ENCODE measurements around the gene GUCY2C. TPM values are rescaled to one million over a fixed set of nuclear protein-coding genes. Genes with fewer than 3 reads are reported as not detected.

GUCY2C gene
- total RNA-seq: not detected

DNA sequence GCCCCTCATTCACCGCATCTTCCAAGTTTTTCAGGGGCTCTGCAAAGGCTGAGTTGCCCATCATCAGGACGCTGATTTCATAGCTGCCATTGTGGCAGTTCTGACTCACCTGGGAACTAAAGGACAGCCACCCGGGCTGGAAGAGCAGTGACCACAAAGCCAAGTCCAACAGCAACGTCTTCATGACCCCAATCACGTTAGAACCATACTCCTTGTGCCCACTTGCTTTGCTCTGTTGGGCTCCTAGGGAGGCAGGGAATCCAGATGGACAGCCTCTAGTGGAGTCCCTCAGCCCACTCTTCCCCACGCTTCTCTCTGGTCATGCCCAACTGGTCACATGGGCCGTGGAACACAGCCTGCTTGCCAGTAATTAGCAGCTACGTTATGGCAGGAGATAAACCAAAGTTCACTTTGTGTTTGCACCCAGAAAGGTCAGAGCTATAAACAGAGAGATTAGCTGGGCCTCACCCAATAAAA, at the start of gene GUCY2C:
Gene GUCY2C (minus strand): TSS at position 335 of the 477 bp plus-strand sequence. CDS start 151 bp downstream, at position 184.

DNA sequence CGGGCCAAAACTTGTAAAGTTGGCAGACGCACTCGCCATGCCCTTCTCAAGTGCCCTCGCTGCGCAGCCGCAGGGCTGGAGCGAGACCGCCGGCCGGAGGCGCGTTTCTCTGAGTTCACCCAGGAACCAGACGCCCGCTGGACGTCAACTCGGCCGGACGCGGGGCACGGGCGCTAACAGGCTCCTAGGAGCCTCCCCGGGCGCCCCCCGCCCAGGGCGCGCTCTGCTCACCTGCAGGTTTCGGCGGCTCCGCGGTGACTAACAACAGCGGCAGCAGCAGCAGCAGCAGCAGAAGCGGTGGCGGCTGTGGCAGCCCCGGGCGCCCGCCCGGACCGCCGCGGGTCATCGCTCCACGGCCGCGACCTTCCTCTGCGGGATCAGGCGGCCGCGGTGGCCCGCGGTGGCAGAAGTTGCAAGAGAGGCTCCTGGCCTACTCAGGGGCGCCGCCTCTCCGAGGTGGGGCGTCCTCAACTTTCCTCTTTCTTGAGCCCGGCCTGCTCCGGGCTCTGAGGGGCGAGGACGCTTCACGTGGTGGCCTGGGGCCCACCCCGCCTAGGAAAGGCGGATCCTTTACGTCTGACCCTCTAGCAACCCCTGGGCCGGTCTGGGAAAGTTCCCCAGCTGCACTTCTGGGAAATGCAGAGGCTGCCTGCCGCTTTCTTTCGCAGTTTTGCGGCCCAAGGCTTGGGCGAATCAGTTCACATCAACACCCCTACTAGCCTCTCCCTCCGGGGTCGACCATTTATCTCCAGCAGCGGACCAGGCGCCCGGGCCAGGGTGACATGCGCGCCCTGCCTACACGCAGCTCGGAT, 128.8 kb downstream of the GUCY2C start, which contains the start of gene PLBD1:
Gene PLBD1 (minus strand): TSS at position 533 of the 812 bp plus-strand sequence. CDS start 187 bp downstream, at position 346.

Other genes with a start within 250 kb of the GUCY2C start
- 0.94 TPM for gene PLBD1, start 128.7 kb downstream of the GUCY2C start, total RNA-seq
- 25.4 TPM for gene WBP11, start 106.9 kb upstream of the GUCY2C start, total RNA-seq
- gene C12orf60, start 107.1 kb upstream of the GUCY2C start, total RNA-seq: 1.3 TPM
- not detected for gene SMCO3, start 117.6 kb upstream of the GUCY2C start, total RNA-seq
- gene ART4, start 146.9 kb upstream of the GUCY2C start, total RNA-seq: not detected
- 1.6 TPM for gene MGP, start 189.3 kb upstream of the GUCY2C start, total RNA-seq
- gene ERP27, start 241.9 kb upstream of the GUCY2C start, total RNA-seq: not detected

All from parietal lobe (tissue), 1 donor.